Renal pelvis (tissue), 4 donors: ENCODE data around the gene TTC28. TPM values are rescaled to one million over a fixed set of nuclear protein-coding genes. Genes with fewer than 3 reads are reported as not detected.

ENCODE experiments used
- DNase-seq: peaks from one replicate; pipeline ENCODE4 v3.0.0-alpha.2; 2013
- polyA plus RNA-seq, 3 donors: library from polyadenylated mRNA; unstranded; fragments of 120-200 nt; gene quantifications; one replicate each; pipeline ENCODE4 v1.2.1, GENCODE V29; 2013; ENCODE audit not compliant: insufficient read length in 3 of 3

The TTC28 gene
- polyA plus RNA-seq, 3 donors, result 31.4 to 47.3 (median 36.4) TPM

DNA sequence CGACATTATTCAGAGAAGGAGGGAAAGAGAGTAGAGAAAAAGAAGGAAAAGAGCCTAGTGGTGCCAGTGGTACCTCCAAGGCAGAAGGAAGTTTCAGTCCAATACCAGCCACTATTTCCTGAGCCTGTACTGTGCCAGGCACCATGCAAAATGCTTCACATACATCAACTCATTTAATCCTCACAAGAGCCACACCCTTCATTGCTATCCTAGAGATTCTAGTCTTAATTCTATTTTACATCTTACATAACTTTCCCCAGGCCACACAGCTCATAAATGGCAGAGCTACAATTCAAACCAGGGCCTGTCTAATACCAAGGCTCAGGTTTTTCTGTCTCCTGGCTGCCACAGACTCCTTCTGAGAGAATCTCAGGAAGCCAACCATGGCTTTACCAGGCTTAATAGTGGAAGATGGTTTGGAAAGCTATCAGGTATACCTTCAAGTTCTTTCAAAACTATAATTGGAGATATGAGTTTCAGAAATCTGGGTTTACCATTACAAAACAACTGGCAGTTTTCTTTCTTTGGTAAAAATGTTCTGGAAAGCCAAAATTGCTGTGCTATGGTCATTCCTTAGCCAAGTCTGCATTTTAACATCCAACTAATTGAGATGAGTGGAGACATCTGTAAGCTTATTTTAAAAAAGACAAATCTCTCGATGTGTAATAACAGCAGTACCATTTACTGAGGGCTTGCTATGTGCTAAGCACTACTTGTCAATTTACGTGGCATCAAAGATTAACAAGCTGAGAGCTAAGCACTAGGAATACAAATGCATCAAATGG, 535.5 kb downstream of the TTC28 start:
- DNase-seq, result no peak

DNA sequence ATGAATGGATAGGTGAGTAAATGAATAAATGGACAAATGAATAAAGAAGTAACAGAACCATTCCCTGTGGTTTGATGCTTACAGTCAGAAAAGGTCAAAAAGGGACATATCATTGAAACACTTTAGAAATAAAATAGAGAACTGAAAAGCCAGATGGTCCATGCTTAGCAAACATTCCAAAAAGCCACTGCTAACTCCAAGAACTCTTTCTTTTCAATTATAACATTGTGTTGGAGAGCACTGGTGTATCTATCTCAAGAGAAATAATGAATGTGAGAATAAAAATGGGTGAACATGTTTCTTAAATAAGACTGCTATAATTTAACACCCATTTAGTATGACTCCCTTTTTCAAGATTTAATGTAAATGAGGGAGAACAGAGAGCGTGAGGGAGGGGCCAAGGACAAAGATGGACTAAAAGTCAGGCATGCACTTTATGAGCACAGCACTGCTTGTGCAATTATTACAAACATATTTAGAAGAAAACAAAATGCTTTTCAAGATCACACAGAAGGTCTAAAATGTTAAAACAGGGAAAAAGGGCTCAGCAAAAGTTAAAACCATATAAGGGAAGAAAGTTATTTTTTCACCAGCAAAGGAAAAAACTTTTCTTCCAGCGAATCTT, 536.3 kb downstream of the TTC28 start:
- DNase-seq, result no peak

DNA sequence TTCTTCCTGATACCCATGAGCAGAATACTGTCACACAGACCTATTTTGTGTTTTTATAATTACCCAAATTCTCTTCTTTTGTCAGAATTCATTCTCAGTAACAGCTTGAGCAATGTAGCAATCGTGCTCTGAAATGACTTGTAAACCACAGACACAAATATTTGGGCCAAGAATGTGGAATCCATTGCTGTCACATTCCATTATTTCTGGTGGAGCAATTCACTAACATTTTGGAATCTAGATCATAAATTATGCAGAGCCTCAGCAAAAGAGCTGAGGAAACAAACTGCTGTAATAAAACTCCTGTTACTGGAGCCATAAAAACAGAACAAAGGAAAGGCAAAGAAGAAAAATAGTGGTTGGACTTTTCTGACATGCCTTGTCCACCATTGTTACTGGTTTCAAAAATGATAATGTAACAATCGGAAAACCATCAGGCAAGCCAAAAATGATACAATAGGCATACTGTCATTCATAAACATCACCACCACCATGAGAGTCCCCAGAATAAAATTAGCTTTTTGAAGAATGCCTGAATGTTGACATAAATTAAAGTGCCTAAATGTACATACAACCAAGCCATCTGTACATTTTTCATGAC, 537.2 kb downstream of the TTC28 start:
- peak; percentile 80 for DNase-seq

DNA sequence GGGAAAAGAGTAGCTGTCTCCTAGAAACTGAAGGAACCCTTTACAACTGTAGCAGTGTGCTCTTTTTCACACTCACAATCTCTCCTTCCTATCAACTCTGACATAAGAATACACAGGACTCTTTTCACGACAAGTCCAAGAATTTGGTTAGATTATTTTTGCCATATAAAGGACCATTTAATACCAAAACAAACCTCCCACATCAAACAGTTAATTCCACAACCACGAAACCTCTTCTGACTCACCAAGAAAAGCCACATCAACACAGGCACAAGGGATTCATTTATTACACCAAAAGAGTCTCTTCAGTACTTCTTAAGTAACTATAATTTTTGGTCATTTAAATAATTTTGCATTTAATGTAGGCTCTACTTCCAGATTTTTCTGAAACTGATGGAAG, 538.0 kb downstream of the TTC28 start:
- DNase-seq, result no peak

DNA sequence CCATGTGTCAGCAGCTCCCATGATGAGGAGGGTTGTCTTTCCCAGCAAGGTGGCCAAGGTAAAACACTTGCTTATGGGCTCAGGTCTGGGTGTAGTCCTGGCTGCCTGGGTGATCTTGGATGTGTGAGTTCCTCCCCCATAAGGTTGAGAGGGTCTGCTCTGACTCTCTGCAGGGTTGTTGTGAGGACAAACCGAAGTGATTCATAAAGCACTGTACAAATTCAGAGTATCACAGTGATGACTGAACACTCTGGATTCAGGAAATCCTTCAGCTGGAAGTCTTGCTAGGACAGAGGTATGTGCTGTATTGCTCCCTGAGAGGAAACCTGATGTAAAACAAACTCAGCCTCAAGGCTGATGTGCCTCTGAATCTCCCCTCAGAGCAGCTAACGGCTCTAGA, 539.7 kb downstream of the TTC28 start:
- DNase-seq, result no peak

DNA sequence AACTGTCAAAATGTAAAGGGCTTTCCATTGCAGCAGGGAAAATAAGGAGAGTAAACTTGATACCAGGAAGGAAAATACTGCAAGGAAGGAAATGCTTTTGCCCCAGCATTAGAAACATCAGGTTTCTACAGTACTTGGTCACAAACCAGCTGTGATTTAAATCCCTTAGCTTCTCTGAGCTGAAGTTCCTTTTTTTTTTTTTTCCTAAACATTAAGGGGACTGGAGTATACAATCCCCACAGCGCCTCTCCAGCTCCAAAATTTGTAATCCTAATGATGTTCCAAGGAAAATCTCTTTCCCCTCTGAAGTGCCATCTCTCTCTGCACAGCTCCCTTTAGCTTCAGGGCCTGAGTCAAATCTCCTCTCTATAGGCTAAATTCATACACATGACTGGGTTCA, 540.1 kb downstream of the TTC28 start:
- DNase-seq, result no peak

DNA sequence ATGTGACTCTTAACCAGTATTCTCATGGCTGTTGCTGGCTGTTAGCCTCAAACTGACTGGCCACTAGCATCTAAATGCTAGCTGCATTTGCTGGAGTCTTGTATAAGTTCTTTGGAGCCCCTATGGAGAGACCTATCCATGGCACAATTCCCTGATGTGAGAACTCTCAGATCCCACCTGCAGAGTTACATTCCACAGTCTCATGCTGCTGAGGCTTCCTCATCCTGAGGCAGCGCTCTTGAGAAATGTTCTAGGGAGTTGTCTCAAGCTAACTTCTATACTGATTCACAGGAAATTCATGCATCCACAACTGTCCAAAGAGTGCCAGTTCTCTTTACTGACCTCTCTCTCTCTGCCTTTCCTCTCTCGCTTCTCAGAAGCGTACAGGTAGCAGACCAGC, 542.6 kb downstream of the TTC28 start:
- no peak for DNase-seq

DNA sequence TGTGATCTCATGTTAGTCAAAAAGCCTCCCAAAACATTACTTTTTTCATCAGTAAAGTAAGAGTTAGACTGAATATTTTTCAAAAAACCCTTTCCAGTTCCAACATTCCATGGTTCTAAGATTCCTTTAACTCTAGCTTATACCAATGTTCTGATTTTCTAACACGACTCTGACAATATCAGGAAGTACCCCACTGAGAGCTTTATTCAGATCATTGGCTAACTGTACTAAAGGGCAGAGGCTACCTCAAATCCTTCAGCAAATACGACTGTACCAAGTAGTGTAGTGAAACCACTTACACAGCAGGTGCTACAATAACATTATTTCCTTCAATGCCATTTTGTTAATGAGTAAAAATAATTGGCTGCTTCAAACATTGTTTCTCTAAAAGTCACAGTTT, 547.2 kb downstream of the TTC28 start:
- no peak for DNase-seq

DNA sequence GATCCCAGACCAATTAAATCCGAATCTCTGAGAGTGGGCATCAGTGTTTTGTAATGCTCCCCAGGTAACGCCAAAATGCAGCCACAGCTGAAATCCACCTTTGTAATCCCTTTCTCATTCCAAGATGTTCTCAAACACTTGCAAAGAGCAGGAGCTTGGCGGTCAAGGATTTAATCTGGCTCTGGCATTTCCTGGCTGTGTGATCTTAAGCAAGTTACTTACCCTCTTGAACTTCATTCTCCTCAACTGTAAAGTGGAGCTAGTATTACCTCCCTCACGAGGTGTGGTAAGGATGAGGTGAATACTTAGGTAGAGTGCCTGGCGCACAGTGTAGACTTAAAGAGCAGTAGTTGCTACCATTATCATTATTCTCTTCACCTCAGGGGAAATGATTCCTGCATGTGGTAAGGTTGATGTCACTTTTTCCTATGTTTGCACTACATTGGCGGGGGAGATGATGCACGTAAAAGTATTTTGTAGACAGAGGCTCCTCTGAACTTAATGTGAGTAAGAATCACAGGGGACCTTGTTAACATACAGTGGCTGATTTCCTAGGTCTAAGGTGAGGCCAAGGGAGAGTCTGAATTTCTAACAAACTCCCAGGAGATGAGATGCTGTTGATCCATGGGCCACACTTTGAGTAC, 550.2 kb downstream of the TTC28 start:
- DNase-seq, result no peak

DNA sequence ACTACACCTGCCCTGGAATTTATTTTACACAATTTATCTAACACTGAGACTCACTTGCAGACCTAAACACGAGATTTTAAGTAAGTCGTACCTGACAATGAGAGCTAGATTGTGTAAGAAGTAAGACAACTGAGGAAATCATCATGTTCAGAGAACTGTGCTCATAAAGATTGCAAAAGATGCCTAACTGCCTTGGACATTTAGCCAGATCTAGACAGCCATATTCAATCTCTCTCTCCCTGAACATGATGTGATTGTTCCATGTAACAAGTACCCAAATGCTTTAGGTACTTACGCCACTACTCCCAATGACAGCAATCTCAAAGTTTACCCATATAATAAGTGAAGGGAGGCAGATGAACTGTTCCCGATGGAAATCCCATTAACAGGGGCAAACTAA, 550.8 kb downstream of the TTC28 start:
- DNase-seq, result no peak

DNA sequence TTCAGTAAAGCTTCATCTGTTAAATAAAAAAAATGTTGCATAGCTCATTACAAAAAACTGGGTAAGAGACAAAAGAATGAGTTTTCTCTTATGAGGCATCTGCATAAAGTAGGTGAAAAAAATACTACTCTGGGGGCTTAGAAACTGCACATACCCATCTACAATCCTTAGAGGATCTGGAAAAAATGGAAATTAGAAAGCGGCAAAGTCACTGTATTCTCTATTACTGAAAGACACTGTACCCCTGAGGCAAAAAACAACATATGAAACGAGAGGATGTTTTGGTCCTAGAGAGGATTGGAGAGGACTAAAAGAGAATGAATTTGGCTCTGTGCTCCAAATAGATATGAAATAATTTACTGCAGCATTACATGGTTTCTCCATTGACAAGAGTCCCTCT, 553.8 kb downstream of the TTC28 start:
- no peak for DNase-seq

DNA sequence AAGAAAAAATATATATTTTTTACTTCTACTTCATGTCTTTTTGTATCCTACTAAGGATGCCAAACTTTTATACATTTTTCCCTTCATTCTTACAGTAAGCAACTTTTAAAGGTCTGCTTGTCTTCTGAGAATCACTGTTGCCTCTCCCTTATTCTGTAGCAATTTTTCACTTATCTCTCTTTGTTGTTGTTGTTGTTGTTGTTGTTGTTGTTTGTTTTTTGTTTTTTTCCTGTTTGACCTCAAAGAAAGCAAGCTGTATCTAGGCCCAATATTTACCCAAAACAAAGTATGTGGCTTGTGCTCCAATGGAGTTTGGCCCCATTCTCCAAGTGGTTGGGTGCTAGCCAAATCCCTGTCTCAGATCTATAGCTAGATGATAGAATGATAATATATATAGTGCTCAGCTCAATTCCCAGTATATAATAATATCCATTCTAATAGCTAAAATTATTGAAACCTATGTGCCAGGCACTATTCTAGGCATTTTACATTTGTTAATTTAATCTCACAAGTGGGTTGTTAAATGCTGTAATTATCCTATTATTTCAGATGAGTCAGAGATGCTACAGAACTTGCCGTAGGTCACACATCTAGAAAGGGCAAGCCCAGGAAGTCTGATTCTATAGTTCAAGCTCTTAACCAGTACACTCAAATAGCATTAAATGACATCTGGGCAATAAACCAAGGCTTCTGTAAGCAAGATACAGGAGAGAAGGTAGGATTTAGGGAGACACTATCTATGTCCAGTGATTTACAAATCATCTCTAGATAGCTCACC, 555.5 kb downstream of the TTC28 start:
- DNase-seq, result no peak

DNA sequence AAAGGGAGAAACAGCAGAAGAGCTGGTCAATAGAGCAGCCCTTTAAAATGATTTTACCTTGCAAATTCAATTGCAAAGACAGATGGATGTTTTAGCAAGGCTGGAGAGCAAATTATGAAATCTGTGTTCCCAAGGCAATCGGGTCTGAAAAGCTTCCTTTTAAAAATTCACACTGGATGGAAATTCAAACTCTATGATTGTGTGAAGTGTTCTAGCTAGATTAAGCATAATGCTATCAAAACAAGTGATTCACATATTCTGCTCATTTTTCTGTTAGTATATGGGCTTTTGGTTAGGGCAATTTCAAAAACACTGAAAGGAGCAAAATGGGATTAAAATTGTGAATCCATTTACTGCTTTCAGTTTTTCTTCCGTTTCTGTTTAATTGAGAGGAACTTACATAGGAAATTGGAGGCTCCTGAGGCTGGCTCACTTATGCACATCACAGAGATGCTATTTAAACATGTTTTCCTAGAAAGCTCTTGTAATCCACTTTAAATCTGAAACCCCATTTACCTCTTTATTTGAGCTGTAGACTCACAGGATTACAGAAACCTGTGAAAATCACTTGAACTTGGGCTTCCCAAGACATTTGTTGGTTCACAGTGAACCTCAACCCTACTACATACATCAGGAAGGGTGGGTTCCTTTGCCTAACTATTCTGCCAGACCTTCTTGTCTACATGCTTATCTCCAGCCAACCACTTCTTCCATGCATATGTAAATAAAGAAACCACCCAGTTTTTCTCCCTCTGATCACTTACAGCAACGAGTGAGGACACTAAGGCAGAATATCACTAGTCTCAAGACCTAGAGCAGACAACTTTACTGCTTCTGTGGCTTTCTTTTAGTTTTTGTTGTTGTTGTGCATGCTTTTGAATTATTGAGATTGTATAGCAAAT, 558.7 kb downstream of the TTC28 start:
- no peak for DNase-seq

DNA sequence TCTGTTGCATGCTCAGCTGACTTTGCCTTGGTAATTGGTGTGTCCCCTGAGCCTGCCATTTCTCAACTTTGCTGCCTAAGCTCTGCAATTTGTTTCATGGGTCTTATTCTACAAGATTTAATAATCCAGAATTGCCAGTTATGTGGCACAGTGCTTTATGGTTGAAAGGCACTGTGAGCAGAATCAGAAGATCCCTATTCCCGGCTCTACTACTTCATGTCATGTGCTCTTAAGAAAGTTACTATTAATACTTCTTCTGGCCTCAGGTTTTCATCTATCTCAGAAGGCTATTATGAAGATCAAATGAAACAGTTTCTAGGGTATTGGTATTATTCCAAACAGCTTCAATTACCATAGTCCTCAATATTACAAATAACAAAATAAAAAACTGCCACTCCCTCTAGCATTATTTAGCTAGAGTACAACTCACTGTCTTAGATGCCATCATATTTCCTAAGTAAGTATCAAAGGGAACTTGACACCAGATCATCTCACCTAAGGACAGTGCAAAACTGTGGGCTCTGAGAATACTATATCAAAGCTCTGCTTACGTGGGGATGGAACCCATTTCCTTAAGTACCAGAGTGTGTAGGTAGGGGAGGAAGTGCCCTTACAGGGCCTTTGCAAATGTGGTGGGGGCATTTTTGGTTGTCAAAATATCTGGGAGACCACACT, 560.5 kb downstream of the TTC28 start:
- DNase-seq, result no peak

DNA sequence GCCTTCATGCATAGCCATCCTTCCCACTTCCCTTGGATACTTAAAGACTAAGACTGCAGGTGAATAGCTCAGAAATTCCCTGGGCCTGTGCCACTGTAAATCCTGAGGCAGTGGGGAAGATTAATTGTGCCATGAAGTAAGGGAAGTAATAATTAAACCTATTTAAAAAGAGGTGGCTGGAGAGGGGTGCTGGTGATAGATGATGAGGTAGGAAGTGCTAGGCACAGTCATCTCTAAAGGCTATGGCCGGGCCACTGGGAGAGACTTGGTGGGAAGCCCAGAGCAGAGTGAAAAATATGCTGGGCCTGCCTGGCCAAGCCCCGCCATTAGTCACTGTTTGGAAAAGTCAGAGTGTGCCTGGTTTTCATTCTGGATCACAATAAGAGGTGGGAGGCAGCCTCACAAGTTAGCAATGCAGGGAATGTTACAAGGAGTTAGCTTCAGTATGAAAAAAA, 563.4 kb downstream of the TTC28 start:
- peak; percentile 22 for DNase-seq

DNA sequence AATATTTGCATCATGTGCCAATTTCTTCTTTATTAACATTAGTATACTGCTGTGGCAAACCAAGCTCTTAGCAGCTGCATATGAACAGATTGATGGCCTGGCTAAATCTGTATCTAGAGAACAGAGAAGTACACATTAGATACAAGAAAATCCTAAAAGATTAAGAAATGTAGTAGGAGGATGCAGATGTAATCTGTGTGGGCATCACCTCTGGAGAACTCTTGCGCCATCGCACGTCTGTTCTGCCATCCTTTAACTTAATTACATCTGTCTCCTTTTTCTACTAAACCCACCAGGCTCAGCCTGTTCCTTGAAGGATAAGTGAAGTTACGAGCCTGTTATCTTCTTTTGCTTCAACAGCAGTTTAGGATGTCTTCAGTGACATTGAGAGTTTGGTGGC, 564.2 kb downstream of the TTC28 start:
- DNase-seq, result no peak

DNA sequence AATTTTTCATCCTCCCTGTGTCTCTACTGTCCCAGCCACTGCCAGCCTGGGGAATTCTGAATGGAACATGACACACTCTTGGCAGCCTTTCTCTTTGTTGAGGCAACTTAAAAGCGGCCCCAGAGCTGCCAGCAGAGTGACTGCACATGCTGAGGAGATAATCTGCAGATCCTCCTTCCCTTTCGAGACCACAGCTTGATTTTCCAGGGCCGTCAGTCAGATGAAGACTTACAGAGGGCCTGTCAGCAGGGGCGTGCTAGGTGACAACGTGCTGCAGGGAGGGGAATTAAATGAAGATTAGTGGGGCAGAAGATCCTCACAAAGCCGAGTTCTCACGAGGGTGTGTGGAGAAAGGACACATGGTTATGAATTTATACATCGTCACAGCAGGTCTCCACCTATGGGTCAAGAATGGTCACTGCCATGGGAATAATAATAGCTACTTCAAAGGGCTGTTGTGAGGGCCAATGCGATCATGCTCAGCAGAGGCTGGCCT, 567.0 kb downstream of the TTC28 start:
- DNase-seq, result no peak

DNA sequence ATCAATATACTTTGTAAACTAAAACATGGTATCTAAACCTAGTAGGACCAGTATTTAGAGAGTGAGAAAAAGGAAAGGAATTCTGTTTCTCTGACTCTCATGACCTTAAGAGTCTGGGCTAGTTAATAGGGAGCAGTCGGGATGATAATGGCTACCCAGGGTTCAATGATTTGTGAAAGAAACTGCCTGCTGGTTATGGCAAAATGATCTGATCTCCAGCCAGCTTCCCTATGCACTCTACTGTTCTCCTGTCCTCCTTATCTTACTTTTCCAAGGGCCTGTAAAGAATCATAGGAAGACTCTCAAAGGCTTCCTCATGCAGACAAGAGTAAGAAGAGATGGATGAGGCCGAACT, 567.5 kb downstream of the TTC28 start:
- no peak for DNase-seq

DNA sequence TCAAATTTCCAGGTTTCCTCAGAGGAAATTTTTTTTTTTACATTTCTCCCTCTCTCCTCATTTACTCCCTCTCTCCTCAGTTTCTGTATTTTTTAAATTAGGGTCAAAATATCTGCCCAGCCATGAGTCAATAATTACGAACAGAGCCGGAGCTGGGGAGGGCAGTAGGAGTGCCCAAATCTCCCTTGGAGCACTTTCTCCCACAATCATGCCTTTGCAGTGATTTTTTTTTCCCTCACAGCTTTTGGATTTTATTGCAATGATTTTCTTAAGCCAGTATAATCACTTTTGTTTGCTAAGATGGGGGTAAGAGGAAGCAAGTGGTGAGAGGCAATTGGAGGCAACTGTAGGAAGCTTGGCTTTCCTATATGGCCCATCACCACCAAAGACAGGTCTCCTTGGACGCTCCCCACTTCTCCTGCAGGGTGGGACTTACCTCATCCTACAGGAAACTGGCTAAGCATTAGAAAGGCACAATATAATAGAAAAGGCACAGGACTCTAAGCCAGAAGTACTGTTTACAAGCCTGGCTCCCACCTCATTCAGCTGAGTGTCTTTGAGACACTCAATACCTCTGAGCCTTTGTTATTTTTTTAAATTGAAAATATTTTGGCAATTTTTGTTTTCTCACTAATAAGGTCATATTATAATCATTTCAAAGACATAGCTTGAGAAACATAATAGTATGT, 568.0 kb downstream of the TTC28 start:
- no peak for DNase-seq

DNA sequence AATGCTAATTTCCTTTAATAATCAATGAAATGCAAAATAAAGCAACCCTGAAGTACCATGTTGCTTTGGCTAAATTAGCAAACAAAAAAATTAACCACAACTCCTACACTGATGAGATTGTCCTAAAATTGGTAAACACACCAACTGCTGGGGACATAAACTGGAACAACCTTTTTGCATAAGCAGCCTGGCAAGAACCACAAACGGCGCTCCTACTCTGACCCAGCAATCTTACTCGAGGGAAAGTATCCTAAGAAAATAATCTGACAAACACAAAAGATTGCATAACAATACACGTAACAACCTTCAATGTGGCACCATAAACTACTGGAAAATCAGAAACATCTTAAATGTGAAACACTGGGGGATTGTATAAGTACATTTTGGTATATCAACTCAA, 570.8 kb downstream of the TTC28 start:
- no peak for DNase-seq
